C4-2B (cell line): ENCODE measurements around the gene VEPH1.

Experiments used
- CTCF ChIP-seq: fragments of 450-650 bp; conservative IDR thresholded peaks from 2 replicates; pipeline ENCODE4 v1.5.1; 2017; ENCODE audit warnings: mild to moderate bottlenecking
- ZFX ChIP-seq: fragments of 450-650 bp; IDR thresholded peaks from 2 replicates; pipeline ENCODE4 v1.6.1; 2017

- TF ChIP-seq CTCF (no peak), ZFX (no peak)
These were observed 95.4 kb downstream of the VEPH1 start for GRCh38 chr3:157407769-157408168.
